Activated CD8-positive, alpha-beta memory T cell treated with anti-CD3 and anti-CD28 coated beads, Interleukin-2, amount 50 U/mL, for 1 hour (primary cell): Measurements from ENCODE around the gene RAB3B.
"Not testable (repeated sequence)": the region's sequence is repeated elsewhere in the genome, so short reads cannot be mapped to it uniquely, and the experiment has no call there.

ENCODE experiments used
- DNase-seq: peaks from one replicate; pipeline ENCODE4 v3.0.0-alpha.2; 2020; ENCODE audit errors: extremely low read depth

Gene RAB3B

DNA sequence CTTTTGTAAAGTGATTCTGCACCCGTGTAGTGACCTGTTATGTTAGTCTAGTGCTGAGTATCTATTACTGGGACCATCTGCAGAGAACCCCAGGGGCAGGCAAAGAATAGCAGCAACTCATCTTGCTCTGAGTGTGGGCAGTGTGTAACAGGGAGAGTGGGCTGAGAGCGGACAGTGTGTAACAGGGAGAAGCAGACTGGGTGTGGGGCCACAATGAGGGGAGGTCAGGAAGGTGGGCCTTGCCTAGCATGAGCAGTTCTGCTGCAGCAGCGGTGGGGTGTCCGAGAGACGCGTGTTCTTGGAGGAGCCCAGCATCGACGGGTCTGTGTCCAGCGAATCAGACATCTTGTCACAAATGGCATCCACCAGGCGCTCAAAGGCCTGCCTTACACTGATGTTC, 70.8 kb downstream of the RAB3B start:
- no peak for DNase-seq

DNA sequence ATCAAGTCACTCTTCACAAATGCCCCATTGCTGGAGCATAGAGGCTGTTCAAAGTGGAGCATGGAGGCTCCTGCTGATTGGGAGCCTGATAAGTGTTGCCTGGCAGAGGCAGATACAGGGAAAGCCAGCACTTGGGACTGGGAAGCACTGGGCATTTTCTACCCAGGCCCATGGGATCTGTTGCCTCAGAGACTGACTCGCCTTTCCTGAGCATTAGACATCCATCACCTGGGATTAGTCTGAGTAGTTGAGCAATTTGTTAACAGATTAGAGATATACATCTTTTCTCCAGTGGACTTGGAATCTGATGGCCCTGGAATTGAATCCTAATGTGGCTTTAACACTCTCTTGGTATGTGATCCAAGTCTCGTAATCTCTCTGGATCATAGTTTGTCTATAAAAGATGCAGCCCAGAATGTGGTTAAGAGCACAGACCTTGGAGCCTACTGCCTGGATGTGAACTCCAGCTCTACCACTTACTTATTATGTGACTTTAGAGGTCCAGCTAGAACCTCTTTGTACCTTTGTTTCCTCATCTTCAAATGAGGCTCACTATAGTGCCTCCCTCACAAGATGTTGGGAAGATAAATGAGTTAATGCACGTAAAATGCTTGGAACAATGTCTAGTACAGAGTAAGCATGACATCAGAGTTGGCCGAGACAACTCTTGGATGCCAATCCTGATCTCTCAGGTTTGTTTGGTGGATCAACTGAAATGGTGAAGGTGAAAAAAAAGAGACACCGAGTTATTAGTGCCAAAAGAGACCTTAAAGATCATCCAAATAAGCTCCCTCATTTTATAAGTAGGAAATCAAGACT, 73.7 kb downstream of the RAB3B start:
- no peak for DNase-seq

DNA sequence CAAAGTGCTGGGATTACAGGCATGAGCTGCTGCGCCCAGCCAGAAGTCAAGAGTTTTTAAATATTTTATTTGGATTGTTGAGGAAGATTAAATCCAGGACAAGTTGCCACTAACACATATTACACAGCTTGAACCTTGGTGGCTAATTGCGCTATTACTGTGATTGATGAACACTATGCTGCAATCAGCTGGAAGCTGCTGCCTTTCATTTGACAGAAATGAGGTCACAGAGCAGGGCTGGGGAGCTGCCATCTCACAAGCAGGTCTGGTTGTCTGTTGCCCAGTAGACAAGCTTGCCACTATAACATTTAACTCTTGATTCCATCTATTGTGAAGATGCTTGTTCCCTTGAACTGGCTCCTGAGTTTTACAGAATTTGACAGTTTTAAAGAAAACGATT, 74.5 kb downstream of the RAB3B start:
- no peak for DNase-seq

- DNase-seq = no peak
These were observed 77.6 kb downstream of the RAB3B start for GRCh38 chr1:51912881-51913280.

DNA sequence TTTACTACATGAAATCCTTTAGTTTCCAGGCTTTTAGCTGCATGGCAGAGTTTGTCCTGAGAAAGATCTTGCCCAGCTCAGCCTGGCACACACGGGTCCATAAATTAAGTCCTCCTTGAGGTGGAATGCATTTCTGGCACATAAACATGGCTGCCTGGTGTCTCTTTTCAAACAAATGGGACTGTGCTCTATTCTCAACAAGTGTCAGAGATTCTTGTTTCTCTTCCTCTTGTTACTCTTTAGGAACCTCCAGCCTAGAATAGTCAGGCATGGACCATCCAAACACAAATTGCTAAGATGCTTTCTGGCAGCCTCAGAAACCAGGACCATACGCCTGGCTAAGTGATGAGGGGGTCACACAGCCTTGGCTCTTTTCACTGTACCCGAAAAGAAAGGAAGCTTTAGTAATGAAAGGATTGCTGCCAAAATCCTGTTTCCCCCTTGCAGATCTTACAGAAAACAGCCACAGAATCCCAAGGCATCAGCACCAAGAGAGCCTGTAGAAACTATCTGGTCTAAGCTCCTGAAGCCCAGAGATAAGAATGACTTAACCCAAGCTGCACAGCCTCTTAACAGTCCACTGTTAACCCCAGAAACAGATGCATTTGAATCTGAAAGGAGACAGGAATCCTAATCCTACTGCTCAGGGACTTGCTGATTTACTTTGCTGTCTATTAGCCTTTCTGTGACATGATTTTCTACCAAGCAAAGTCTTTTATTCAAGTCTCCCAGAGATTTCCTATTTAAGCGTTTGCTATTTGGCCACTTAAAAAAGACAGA, 80.1 kb downstream of the RAB3B start:
- DNase-seq = no peak

DNA sequence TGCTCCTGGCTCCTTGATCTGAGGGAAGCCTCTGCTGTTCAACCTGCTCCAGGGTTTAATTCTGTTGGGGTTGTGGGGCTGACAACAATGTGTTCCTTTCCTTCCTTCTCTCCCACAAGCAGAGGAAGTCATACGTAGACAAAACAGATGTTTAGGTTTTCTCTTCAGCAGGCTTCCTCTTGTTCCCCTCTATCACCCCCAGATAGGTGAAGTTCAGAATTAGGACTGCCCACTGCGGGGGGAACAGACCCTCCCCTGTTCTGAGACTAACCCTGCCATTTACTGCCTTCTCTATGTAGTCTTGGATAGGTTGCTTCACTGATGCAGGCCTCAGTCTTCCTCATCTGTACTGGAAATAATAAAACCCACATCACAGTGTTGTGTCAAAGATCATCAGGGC, 82.0 kb downstream of the RAB3B start:
- no peak for DNase-seq

DNA sequence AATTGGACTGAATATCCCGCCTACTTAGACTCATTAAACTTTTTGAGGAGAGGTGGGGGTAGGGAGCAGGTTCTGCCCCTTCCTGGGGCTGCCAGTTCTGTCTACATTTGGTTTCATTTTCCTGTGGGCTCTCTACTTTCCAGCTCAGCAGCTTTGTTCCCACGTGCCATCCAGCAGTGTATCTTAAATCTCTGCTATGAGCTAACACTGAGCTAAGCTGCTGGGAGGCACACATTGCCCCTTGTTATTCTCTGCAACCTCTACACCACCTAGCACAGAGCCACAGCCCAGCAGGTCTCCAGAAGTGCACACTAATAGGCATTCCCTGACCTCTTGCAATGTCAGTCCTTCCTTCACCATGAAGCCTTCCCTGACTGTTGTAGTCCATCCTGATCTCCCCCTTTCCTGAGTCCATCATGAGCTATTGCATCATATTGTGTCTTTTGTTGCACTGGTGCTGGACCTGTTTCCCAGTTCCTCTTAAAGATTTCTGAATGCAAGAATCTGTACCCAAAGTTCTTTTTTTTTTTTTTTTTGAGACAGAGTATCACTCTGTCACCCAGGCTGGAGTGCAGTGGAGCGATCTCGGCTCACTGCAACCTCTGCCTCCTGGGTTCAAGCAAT, 83.3 kb downstream of the RAB3B start:
- no peak for DNase-seq

- DNase-seq = no peak
These were observed 84.0 kb downstream of the RAB3B start for GRCh38 chr1:51906306-51907078.

GRCh38 chr1:51902456-51902855, 88.0 kb downstream of the RAB3B start:
- no peak for DNase-seq

DNA sequence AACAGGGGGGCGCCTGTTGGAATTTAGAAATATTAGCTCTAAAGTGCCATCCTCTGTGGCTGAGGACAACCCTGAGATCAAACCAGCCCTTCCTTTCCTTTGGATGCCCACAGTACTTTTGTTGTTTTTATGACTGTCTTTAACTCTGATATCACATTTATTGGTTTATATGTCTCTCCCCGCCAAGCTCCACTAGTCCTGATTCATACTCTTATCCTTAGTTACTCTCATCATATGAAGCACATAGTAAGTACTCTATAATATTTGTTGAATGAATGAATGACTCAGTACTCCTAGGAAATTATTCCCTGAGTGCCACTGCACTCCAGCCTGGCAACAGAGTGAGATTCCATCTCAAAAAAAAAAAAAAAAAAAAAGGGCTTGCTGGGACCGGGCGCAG, 89.3 kb downstream of the RAB3B start:
- no peak for DNase-seq

GRCh38 chr1:51899022-51899421, 91.5 kb downstream of the RAB3B start:
- DNase-seq = no peak

GRCh38 chr1:51898090-51898734, 92.3 kb downstream of the RAB3B start:
- DNase-seq = no peak

DNA sequence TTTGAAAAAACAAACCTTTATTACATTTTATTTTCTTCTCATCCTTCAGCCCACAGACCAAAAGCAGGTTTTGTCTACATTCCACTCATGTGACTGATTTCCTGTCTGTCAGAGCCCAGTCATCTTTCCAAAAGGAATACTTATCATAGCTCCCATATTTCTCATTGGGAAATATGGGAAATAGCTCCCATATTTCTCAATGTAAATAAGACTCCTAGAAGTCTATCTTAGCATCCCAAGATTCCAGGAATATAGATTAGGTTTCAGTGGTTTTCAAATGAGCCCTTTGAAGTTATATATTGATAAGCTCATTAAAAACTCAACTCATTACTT, 92.8 kb downstream of the RAB3B start:
- no peak for DNase-seq

GRCh38 chr1:51894748-51895147, 95.8 kb downstream of the RAB3B start:
- DNase-seq = not testable (repeated sequence)

GRCh38 chr1:51878616-51879336, 111.7 kb downstream of the RAB3B start, which contains the start of gene NRDC:
Gene NRDC, minus strand, starts transcription at chr1:51878727. Its CDS starts 112 bp downstream, at chr1:51878615.
- peak; percentile 100 for DNase-seq

DNA sequence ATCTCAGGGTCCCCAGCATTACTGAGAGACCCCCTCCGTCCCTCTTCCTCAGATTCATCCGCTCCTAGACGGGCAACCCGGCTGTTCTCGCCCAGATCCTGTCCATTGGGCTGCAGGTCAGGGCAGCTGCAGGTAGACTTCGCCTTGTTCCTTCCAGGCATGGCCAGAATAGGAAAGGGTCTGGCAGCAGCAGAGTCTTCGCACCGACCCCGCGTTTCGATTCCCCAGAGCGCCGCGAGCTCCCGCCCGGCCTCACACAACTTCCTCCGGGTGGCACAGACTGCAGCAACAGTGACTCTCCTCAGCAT, 112.2 kb downstream of the RAB3B start:
- no peak for DNase-seq

DNA sequence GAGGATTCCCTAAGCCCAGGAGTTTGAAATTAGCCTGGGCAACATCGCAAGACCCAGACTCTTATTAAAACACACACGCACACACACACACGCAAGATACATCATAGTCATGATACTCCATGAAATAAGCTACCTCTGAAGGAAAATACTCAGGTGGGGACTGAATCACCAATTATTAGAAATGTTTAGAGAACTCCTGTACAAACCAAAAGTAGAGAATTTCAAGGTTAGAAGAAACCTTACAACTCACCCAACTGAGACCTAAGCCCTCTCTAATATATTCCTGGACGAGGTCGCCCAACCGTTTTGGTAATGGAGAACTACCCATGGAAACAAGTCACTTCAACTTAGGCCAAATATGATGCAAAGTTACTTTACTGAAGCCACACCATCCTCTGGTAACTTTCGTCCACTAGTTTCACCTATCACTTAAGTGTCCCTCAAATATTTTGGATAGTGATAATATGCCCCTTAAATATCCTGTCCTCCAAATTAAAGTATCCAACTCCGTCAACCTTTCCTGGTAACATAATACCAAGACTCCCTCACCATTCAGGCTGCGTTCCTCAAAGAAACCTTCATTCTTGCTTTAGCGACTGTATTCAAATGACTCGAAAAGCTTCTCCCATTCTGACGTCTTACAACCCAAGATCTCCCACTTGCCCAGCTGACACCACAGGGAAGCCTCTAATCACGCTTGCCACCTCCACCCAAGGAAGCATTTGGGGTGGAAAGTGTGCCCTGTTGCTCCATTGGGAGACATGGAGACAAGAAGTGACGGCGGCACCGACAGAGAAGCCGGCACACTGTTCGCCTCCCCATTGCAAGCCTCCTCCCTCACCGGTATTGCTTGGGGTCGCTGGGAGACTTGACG, 112.8 kb downstream of the RAB3B start:
- no peak for DNase-seq

DNA sequence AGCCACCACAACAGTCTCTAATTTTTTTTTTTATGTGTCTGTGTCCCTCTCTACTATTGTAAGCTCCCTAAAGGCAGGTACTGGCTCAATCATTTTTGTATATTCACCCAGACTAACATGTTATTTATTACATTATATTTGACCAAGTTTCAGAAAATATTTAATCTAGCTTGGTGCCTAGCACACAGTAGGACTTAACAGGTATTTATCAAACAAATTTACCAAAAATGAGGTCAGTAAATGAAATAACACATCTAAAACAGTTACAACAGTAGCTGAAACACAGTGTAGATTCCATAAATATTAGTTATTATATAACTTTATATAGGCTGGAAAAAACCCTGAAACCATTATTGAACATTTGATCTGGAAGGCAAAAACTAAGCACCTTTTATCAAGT, 114.7 kb downstream of the RAB3B start:
- DNase-seq = no peak

DNA sequence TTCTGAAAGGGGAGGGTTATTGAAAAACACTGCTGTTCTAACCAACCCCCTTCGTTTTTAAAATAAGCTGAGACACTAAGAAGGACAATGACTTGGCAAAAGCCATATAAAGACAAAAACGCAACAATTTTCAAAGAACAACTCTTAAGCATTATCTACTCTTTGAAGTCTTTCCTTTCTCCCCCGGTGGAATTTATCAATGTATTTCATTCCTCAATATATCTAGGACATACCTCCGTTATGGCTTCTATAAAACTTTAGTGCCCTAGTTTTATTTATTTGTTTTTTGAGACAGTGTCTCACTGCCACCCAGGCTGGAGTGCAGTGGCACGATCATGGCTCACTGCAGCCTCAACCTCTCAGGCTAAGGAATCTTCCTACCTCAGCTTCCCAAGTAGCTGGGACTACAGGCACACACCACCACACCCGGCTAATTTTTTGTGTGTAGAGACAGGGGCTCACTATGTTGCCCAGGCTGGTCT, 115.2 kb downstream of the RAB3B start:
- DNase-seq = no peak

DNA sequence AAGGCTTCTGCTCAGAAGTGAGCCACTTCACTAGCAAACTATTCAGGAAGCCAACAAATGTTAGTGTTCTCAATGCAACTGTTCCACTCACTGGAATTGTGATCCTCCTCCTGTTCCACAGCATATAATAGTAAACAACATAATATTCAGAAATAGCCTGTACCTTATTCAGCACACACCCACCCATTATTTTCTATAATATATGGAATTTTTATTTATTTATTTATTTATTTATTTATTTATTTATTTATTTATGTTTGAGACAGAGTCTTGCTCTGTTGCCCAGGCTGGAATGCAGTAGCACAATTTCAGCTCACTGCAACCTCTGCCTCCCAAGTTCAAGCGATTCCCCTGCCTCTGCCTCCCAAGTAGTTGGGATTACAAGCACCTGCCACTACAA, 117.2 kb downstream of the RAB3B start:
- not testable (repeated sequence) for DNase-seq
